GM21619 (cell line): ENCODE measurements around the gene CDC42SE2.
"Not testable (repeated sequence)": the region's sequence is repeated elsewhere in the genome, so short reads cannot be mapped to it uniquely, and the experiment has no call there.

Source experiments
- ATAC-seq: cut with Tn5 transposase; IDR thresholded peaks from one replicate; pipeline ENCODE4 v1.9.1; 2021; ENCODE audit not compliant: unreplicated experiment

The CDC42SE2 gene

DNA sequence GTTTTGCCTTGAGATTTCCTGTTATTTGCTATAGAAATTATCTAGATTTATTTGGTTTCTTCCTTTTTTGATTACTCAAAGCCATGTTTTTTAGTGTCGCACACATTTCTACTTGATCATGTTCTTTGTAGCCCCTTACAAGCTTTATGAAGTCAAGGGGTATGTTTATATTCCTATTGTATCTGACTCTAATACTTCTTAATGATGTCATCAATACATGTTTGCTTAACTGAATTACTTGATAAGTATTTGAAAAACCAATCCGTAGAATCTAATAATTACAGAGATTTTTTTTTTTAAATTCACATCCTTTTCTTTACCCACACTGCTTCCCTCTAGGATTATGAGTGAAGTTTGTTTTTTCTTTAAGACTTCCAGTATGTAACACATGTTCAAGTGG, 53.0 kb downstream of the CDC42SE2 start:
- ATAC-seq: no peak

DNA sequence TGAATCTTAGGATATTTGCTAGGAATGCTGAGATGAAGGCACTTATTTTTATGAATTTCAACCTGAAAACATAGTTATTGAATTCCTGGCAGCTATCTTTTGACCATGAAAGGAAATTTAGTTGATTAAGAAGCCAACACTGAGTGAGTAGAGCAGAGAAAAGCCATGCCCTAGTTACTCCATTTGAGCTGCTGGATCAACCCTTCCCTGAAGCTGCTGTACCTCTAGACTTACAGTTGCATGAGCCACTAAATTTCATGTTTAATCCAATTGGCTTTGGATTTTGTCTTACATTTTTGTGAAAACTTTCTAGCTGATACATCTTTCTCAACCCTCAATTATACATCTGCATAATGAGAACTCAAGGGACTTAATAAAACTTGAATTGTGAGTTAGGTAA, 54.6 kb downstream of the CDC42SE2 start:
- no peak for ATAC-seq

DNA sequence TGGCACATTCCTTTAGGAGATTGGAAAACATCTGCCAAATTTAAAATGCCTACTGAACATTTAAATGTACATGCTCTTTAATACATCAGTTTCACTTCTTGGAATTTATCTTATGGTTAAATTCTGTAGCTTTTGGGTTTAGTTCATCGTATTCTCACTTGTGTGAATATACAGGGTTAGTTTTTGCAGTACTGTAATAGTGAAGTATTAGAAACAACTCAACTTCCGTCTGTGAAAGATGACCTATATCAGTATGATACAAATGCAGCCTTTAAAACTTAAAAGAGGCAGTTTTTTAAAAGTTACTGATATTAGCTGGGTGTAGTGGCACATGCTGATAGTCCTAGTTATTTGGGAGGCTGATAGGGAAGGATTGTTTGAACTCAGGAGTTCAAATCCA, 57.2 kb downstream of the CDC42SE2 start:
- ATAC-seq: no peak

DNA sequence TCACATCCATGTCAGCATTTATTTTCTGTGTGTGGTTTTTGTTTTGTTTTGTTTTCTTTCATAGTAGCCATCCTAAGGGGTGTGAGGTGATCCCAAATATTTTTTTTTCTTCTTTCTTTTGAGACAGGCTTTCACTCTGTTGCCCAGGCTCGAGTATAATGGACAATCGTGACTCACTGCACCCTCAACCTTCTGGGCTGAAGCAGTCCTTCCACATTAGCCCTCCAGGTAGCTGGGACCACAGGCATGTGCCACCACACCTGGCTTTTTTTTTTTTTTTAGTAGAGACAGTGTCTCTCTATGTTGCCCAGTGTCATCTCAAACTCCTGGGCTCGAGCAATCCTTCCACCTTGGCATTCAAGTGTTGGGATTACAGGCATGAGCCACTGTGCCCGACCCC, 59.1 kb downstream of the CDC42SE2 start:
- ATAC-seq: no peak

DNA sequence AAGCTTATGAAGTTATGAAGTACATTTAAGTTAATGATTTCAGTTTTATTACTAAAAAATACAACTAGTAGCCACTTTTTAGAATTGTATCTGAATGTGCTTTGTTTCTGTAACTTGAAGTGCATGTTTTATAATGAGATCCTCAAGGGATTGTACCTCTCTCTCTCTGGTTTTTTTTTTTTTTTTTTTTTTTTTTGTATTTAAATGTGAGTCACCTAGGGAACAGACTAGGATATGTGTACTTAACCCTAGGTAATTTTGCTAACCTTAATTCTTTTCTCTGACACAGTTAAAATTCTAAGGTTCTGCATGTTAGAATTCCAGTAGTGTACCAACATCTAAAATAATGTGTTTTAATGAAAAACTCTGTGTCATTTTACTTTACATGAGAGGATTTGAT, 59.5 kb downstream of the CDC42SE2 start:
- ATAC-seq: no peak

DNA sequence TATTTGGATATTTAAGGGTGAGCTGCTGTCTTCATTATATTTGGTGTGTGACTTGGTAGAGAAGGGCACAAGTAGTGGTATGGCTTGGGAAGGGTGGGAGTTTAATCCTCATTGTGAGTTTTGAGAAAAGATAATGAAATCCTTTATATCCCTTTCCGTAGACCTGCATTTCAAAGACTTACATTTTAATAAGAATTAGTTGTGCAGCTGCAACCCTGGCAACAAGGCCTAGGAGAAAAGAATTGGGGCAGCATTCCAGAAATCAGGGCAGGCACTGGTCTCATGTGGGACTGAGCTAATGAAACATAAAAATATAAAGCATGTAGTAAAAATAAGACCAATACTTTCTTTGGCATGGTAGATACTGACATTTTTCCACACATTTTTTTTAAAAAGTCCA, 60.5 kb downstream of the CDC42SE2 start:
- no peak for ATAC-seq

DNA sequence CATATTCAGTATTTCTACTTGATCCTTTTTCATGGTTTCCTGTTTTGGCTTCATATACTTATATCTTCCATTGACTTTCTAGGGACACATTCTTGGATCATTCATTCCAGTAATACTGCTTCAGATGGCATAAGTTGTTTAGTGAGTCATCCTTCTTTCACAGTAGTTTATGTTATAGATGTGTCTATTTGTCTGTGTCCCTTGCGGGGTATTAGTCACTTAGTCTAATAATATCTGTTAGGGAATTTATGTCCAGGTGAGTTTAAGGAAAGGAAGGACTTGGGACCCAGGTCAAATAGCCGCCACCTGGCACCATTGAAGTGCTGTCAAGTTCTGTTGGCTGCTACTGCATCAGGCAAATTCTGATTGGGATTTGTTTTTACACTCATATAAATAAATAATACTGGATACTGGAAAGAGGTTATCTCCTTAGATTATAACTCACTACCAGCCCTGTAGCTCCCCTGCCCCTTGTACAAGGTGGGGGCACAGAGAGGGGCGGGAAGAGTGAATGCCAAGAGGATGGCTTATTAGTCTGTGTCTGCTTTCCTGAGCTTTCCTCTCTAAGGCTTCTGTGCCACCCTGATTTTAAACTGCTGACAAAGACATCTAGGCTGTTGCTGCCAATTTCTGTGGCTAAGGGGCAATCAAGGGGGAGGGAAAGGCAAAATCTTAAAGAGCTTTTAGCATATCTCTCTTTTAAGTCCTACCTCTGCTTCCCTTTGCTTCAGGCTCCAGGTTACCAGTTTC, 64.9 kb downstream of the CDC42SE2 start:
- ATAC-seq: no peak

DNA sequence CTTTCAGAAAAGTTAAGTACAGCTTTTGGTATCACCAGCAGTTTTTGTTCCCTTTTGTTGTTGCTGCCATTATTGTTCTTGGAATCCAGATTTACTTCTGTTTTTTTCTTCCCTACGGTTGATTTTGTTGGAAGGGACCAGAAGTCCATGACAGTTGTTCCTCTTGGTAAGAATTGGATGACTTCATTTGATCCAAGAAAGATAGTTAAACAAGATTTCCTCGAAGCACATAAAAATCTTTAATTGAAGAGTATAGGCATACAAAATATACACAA, 65.4 kb downstream of the CDC42SE2 start:
- no peak for ATAC-seq

DNA sequence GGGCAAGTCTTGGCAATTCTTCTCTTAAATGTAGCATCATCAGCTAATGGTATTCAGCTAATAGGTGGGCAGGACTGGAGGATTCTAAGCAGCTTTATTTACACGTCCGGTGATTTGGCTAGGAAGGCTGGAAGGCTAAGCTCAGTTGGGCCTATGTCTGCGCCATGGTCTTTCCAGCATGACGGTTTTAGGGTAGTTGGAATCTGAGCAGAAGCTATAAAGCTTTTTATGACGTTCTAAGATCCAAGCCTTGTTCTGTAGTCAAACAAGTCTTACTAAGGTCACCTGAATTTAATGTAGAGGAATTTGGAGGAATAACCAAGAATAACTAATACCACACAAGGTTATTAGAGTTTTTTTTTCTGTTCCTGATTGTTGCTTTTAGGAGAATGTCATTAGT, 66.2 kb downstream of the CDC42SE2 start:
- ATAC-seq: no peak

DNA sequence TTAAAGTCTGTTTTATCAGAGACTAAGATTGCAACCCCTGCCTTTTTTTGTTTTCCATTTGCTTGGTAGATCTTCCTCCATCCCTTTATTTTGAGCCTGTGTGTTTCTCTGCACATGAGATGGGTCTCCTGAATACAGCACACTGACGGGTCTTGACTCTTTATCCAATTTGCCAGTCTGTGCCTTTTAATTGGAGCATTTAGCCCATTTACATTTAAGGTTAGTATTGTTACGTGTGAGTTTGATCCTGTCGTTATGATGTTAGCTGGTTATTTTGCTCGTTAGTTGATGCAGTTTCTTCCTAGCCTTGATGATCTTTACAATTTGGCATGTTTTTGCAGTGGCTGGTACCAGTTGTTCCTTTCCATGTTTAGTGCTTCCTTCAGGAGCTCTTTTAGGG, 71.9 kb downstream of the CDC42SE2 start:
- ATAC-seq: not testable (repeated sequence)

DNA sequence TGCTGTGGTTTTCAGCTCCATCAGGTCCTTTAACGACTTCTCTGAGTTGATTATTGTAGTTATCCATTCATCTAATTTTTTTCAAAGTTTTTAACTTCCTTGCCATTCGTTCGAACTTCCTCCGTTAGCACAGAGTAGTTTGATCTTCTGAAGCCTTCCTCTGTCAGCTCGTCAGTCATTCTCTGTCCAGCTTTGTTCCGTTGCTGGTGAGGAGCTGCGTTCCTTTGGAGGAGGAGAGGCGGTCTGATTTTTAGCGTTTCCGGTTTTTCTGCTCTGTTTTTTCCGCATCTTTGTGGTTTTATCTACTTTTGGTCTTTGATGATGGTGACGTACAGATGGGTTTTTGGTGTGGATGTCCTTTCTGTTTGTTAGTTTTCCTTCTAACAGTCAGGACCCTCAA, 72.9 kb downstream of the CDC42SE2 start:
- not testable (repeated sequence) for ATAC-seq

DNA sequence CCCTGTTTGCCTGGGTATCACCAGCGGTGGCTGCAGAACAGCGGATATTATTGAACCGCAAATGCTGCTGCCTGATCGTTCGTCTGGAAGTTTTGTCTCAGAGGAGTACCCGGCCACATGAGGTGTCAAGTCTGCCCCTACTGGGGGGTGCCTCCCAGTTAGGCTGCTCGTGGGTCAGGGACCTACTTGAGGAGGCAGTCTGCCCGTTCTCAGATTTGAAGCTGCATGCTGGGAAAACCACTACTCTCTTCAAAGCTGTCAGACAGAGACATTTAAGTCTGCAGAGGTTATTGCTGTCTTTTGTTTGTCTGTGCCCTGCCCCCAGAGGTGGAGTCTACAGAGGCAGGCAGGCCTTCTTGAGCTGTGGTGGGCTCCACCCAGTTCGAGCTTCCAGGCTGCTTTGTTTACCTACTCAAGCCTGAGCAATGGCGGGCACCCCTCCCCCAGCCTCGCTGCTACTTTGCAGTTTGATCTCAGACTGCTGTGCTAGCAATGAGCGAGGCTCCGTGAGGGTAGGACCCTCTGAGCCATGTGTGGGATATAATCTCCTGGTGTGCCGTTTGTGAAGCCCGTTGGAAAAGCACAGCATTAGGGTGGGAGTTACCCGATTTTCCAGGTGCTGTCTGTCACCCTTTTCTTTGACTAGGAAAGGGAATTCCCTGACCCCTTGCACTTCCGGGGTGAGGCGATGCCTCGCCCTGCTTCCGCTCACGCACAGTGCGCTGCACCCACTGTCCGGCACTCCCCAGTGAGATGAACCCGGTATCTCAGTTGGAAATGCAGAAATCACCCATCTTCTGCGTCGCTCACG, 73.6 kb downstream of the CDC42SE2 start:
- ATAC-seq: not testable (repeated sequence)

DNA sequence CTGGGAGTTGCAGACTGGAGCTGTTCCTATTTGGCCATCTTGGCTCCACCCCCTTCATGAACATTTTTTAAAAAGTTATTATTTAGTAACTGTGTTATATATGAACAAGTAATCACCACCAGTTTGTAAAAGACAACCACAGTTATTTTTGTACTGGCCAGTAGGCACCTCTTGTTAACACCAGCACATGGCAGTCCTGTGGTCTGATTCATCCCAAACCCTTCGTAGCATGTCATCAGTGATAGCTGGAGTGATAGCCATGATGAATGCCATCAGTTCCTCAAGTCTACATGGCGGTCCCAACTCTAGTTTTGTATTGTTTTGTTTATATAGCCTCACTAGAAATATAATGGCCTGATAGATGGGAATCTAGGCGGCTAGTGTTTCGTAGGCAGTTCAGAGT, 74.2 kb downstream of the CDC42SE2 start:
- no peak for ATAC-seq

DNA sequence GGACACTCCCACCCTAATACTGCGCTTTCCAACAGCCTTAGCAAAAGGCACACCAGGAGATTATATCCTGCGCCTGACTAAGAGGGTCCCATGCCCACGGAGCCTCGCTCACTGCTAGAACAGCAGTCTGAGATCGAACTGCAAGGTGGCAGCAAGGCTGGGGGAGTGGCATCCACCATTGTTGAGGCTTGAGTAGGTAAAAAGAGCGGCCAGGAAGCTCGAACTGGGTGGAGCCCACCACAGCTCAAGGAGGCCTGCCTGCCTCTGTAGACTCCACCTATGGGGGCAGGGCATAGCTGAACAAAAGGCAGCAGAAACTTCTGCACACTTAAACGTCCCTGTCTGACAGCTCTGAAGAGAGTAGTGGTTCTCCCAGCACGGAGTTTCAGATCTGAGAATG, 80.4 kb downstream of the CDC42SE2 start:
- not testable (repeated sequence) for ATAC-seq

DNA sequence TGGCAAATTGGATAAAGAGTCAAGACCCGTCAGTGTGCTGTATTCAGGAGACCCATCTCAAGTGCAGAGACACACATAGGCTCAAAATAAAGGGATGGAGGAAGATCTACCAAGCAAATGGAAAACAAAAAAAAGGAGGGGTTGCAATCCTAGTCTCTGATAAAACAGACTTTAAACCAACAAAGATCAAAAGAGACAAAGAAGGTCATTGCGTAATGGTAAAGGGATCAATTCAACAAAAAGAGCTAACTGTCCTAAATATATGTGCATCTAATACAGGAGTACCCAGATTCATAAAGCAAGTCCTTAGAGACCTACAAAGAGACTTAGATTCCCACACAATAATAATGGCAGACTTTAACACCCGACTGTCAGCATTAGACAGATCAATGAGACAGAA, 82.4 kb downstream of the CDC42SE2 start:
- not testable (repeated sequence) for ATAC-seq

DNA sequence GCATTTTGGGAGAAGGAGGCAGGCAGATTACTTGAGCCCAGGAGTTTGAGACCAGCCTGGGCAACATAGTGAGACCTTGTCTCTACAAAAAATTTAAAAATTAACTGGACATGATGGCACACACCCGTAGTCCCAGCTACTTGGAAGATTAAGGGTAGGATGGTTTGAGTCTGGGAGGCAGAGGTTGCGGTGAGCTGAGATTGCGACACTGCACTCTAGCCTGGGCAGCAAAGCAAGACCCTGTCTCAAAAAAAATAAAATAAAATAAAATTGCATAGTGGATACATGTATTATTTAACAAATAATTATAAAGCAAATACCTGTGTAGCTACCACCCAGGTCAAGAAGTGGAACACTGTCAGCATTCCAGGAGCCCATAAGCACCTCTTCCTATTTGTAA, 90.1 kb downstream of the CDC42SE2 start:
- ATAC-seq: no peak

DNA sequence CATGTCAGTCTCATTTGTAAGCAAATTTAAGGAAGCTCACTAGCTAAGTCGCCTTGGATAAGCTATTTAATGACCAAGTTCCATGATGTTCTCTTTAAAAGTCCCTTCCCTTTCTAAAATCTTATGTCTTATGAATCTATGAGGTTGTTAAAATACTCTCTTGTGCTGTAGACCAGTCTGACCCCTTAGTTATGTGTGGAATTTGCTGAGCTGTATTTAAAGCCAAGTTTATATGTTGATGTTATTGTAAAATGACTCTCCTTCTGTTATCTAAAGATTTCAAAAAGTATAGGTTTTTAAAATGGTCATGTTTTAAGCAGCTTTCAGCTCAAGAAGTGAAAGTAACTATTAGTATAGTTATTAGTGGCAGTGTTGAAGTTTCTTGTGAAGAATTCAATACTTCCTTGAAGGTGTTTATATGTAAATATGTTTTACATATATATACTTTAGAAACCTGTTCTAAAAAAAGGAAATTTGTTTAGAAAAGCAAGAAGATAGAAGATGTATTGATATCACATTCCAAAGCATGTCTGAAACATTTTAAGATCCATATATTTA, 92.2 kb downstream of the CDC42SE2 start:
- peak; percentile 47 for ATAC-seq

DNA sequence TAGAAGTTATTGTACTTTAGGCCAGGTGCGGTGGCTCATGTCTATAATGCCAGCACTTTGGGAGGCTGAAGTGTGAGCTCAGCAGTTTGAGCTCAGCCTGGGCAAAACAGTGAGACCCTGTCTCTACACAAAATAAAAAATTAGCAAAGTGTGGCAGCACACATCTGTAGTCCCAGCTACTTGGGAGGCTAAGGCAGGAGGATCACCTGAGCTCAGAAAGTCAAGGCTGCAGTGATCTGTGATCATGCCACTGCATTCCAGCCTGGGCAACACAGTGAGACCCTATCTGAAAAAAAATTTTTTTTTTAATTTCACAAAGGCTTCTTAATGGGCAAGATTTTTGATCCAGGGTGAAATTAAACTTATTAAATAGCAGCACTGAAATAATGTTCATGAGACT, 92.8 kb downstream of the CDC42SE2 start:
- ATAC-seq: no peak

DNA sequence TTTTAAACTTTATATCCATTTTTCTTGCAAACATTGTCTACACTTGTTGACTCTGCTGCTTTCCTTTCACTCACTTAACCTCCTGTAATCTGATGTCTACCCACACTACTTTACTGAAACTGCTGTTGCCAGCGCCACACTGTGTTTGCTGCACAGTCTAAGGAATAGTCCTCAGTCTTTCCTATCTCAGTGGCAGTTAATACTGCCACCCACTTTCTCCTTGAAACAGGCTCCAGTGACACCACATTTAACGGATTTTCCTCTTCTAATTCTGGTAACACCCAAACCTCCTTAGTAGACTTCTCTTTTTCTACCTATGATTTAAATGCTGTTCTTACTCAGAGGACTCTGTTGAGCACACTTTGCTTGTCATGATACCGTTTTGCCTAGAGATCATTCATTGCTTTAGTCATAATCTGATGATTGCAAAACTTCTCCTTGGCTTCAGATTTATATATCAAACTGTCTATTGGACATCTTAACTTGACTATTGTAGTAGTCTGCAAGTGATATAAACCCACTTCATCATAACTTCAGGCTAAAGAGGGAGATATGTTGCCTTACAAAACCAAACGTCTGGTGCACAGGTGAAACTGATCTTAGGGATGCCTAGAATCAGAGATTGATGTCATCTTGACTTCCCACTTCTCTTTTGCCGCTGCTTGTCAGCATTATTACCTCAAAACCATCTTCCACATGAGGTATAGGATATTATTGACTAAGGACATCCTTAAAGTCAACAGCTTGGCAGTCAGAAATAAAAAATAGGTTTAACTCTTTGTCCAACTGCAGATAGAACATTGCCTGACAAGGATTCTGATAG, 94.1 kb downstream of the CDC42SE2 start:
- peak; percentile 42 for ATAC-seq

DNA sequence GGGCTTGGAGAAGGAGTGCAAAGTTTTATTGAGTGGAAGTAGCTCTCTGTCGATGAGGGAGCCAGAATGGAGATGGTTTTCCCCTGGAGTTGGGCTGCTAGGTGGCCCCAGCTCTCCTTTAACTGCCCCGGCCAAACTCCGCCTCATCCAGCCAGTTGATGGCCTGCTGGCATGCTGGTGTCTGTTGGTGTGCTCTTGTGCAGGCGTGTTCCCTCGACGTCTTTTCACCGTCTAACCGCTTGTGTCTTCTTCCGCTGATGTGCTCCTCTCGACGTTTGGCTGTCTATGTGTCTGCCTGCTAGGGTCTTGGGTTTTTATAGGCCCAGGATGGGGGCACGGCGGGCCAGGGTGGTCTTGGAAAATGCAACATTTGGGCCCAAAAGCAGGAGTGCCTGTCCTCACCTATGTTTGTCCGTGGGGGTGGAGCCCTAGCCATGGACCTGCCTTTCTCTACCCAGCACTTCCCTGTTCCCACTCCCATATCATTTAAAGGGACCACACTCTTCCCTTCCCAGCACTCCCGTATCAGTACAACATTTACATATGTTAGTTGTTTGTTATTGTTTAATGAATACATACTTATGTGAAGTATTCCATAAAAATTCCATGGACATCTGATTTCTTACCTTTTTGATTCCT, 97.9 kb downstream of the CDC42SE2 start:
- no peak for ATAC-seq
